HG02623 (cell line): ENCODE results near the gene HOXB9.

Experiments used
- ATAC-seq: cut with Tn5 transposase; IDR thresholded peaks from one replicate; pipeline ENCODE4 v1.9.1; 2021; ENCODE audit warnings: moderate library complexity; ENCODE audit not compliant: unreplicated experiment

The HOXB9 gene

GRCh38 chr17:48626245-48627117 is at the start of gene HOXB9:
Gene HOXB9, minus strand, starts transcription at chr17:48626358. Its CDS starts 89 bp downstream, at chr17:48626269.
- ATAC-seq: no peak

GRCh38 chr17:48672340-48672739 is 46.2 kb upstream of the HOXB9 start:
- no peak for ATAC-seq

GRCh38 chr17:48671697-48672171 is 45.6 kb upstream of the HOXB9 start:
- no peak for ATAC-seq

- ATAC-seq: no peak
These were observed 37.2 kb upstream of the HOXB9 start for GRCh38 chr17:48663134-48663924.

GRCh38 chr17:48655913-48656312 is 29.8 kb upstream of the HOXB9 start:
- no peak for ATAC-seq

- ATAC-seq: no peak
These were observed 23.6 kb upstream of the HOXB9 start for GRCh38 chr17:48649741-48650140.

- no peak for ATAC-seq
These were observed 21.7 kb upstream of the HOXB9 start for GRCh38 chr17:48647963-48648245.

GRCh38 chr17:48647103-48647962 is 21.2 kb upstream of the HOXB9 start:
- no peak for ATAC-seq

GRCh38 chr17:48646183-48647102 is 20.3 kb upstream of the HOXB9 start:
- no peak for ATAC-seq

- ATAC-seq: no peak
These were observed 19.6 kb upstream of the HOXB9 start for GRCh38 chr17:48645639-48646182.

- no peak for ATAC-seq
These were observed 18.9 kb upstream of the HOXB9 start for GRCh38 chr17:48644910-48645557.

GRCh38 chr17:48644159-48644558 is 18.0 kb upstream of the HOXB9 start:
- ATAC-seq: no peak

- ATAC-seq: no peak
These were observed 17.5 kb upstream of the HOXB9 start for GRCh38 chr17:48643697-48644012.

GRCh38 chr17:48642843-48643696 is 16.9 kb upstream of the HOXB9 start:
- ATAC-seq: no peak

- ATAC-seq: no peak
These were observed 16.1 kb upstream of the HOXB9 start for GRCh38 chr17:48642059-48642842.

- no peak for ATAC-seq
These were observed 15.4 kb upstream of the HOXB9 start for GRCh38 chr17:48641541-48642058.

GRCh38 chr17:48640858-48641180 is 14.7 kb upstream of the HOXB9 start:
- no peak for ATAC-seq
